NCI-H2171 (cell line): ENCODE results near the gene STKLD1.
"Not testable (repeated sequence)": the region's sequence is repeated elsewhere in the genome, so short reads cannot be mapped to it uniquely, and the experiment has no call there.

Source experiments
- DNase-seq: peaks from one replicate; lab custom pipeline; 2025; lab: John Stamatoyannopoulos, UW

STKLD1 gene

DNA sequence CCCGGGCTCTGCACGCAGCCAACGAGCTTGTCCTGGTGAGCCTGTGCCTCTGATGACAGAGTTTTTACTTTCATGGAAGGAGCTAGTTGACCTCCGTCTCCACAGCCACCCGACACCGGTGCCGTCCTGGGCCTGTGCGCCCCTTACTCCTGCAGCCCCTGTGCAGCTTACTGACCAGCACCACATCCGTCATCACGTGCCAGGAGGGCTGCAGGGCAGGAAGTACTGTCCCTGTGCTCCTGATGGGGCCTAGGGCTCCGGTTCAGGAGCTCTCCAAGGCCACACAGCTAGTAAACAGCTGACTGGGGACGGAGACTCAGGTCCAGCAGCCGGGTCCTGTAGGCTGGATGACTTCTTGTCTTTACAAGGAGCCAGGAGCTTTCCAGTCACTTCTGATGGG is 10.2 kb downstream of the STKLD1 start:
- DNase-seq = no peak

DNA sequence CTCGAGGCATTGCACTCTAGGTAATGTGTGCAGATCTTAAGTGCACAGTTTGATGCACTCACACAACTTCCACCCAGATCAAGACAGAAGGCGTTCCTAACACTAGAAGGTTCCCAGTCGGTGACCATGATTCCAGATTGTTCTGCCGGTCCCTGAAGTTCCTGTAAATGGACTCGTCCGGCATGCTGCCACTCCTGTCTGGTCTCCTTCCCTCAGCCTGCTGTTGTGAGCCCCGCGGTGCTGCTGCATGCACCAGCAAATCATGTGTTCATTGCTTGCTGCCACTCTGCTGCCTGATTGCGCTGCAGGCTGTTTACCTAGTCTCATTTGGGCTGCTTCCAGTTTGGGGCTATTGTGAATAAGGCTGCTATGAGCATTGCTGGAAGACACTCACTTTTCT is 11.5 kb downstream of the STKLD1 start:
- no peak for DNase-seq

DNA sequence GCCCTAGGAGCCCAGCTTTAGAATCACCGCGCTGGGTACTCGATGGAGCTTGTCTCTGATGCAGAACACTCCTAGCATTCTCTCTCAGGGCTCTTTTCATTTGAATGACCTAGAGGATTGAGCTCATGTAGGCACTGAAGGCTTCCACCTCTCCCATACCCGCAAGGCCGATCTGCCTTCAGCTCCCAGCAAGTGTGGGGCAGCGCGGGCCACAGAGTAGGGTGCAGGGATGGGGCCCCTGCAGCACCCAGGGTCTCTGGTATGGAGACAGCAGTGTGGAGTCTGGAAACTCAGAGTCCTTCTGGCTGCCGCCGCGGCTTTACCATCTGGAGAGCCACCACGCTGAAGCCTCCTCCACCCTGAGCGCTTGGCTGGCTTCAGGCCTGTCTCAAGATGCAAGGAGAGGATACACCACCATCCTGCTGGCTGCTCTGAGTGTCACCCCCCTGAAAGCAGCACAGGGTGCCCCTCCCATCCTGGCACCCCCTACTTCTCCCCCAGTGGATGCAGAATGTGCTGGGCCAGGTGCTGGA is 12.9 kb downstream of the STKLD1 start:
- no peak for DNase-seq

DNA sequence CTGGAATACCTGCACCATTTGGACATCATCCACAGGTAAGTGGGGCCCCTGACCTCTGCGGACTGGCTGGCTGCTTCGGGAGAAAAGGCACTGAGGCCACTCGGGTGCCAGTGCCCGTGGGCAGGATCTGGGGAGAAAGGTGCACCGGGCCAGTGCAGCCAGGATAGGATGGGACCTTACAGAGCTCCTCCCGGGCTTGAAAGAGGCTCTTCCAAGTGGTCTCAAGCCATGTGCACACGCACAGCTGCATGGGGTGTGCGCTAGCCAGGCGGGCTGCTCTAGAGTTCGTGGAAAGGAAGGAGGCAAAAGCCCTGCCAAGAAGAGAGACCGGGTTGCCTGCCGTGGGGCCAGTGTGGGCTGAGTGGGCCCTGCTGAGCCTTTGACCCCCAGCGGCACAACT is 13.4 kb downstream of the STKLD1 start:
- no peak for DNase-seq

DNA sequence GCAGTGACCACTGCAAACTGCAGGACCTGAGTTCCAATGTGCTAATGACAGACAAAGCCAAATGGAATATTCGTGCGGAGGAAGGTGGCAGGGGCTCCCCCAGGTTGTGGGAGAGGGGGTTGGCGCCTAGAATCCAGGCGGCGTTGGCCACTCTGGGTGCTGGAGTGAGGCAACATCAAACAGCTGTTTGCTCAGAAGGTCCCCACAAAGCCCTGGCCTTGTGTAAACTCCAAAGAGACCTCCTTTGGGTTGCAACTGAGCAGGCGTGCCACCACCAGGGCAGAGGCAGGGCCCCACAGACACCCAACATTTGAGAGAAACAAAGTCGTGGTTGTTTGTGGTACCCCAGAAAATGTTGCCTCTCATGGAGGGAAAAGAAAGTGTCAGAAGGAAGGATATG is 14.5 kb downstream of the STKLD1 start:
- no peak for DNase-seq

DNA sequence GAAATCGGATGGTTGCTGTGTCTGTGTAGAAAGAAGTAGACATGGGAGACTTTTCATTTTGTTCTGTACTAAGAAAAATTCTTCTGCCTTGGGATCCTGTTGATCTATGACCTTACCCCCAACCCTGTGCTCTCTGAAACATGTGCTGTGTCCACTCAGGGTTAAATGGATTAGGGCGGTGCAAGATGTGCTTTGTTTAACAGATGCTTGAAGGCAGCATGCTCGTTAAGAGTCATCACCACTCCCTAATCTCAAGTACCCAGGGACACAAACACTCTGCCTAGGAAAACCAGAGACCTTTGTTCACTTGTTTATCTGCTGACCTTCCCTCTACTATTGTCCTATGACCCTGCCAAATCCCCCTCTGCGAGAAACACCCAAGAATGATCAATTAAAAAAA is 15.3 kb downstream of the STKLD1 start:
- DNase-seq = not testable (repeated sequence)

DNA sequence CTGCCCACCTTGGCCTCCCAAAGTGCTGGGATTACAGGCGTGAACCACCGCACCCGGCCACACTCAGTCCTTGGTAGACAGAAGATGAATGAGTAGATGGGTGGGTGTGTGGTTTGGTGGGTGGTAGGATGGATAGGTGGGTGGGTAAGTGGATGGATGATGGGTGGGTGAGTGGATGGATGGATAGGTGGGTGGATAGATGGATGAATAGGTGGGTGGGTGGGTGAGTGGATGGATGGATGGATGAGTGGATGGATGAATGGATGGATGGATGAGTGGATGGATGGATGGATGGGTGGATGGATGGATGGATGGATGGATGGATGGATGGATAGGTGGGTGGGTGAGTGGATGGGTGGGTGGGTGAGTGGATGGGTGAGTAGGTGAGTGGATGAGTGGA is 16.1 kb downstream of the STKLD1 start:
- not testable (repeated sequence) for DNase-seq

DNA sequence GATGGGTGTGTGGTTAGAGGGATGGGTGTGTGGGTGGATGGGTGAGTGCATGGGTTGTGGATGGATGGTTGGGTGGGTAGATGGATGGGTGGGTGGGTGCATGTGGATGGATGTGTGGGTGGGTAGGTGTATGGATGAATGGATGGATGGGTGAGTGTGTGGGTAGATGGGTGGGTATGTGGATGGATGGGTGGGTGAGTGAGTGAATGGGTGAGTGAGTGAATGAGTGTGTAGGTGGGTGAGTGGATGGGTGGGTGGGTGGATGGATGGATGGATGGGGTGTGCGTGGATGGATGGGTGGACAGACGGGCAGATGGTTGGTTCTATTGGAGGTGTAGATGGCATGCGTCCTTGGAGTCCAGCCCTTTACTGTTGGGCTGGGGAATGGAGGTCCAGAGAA is 17.2 kb downstream of the STKLD1 start:
- DNase-seq = no peak

DNA sequence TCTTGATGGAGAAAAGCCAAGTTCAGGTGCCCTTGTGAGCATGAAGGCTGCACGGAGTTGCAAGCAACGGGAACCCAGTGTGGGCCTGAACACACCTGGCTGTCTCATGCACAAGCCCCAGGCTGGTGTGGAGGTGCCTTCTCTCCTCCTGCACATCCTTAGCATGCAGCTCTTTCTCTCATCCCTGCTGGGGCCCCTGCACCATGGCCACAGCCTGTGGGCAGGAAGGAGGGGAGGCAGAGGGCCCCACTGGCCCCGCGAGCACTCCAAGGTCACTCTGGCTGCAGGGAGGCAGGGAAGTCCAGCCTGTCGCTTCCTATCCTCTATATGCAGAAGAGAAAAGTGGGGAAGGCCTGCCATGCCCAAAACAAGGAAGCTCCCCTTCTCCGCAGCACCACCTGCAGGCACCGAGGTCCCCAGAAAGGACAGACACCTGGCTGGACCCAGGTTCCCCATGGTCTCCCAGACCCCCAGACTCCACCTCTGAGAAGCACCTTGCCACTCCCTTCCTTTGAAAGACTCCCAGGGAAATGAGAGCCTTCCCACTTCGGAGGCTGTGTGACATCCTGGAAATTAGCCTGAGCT is 18.6 kb downstream of the STKLD1 start:
- DNase-seq = no peak

DNA sequence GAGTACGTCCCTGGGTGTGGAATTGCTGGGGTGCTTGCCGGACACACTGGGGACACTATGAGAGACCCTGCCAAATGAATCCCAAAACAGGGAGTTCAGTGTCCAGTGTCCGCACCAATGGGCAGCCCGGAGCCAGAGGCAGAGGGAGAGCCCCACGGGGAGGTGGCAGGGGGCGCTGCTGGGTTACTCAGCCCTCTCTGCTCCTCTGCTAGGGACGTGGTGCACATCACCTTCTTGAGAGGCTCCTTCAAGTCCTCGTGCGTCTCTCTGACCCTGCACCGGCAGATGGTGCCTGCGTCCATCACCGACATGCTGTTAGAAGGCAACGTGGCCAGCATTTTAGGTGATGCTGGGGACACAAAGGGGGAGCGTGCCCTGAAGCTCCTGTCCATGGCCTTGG is 20.8 kb downstream of the STKLD1 start:
- DNase-seq = no peak

DNA sequence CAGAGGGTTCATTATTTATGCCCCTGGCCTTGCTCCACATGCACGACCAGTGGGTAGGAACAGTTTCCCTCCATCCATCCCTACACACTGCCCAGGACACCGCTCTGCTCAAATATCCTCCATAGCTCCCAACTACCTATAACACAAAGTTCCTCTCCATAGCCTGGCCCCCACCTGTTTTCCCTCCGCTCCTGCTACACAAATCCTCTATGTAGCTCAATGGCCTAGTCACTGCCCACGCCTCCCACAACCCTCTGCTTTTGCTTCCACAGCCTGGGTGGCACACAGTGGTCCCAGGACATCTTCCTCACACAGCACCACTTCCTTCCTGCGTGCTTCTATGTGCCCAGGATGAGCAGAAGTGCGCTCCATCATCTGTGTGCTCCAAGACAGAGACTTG is 21.2 kb downstream of the STKLD1 start:
- no peak for DNase-seq

DNA sequence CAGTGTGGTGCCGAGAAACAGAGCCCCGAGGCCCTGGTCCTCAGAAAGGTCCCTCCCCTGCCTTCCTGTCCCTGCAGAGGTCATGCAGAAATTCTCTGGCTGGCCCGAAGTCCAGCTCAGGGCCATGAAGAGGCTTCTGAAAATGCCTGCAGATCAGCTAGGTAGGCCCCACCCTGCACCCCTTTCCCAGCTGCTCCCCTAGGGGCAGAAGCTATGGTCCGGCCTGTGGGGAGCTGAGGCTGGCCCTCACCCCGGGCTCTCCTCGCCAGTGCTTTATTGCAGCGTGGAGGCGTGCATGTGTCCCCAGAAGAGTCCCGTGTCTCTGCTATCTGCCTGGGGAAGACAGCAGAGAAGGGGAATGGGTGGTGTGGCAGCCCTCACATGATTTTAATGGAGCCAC is 21.7 kb downstream of the STKLD1 start:
- DNase-seq = no peak

DNA sequence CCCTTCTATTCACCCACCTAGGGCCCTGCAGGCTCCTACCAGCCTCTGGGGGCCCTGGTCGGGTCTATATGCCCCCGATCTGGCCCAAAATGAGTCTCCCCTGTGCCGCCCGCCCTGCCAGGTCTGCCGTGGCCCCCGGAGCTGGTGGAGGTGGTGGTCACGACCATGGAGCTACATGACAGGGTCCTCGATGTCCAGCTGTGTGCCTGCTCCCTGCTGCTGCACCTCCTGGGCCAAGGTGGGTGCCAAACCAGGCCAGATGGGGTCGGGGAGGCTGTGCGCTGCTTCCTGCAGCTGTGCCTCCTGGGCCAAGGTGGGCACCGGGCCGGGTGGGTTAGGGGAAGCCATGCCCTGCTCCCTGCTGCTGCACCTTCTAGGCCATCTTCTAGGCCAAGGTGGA is 24.1 kb downstream of the STKLD1 start:
- no peak for DNase-seq

DNA sequence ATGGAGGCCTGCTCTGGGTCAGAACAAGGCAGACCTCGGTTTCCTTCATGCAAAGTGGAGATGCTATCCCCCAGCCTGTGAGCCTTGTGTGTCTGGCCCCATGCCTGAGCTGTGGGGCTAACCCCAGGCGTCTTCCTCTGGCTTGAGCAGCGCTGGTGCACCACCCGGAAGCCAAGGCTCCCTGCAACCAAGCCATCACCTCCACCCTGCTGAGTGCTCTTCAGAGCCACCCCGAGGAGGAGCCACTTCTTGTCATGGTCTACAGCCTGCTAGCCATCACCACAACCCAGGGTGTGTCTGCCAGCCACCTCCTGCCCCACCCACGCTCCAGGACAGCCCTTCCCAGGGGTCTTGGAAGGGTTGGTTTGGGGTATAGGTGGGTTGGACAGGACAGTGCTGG is 25.4 kb downstream of the STKLD1 start:
- DNase-seq = no peak

DNA sequence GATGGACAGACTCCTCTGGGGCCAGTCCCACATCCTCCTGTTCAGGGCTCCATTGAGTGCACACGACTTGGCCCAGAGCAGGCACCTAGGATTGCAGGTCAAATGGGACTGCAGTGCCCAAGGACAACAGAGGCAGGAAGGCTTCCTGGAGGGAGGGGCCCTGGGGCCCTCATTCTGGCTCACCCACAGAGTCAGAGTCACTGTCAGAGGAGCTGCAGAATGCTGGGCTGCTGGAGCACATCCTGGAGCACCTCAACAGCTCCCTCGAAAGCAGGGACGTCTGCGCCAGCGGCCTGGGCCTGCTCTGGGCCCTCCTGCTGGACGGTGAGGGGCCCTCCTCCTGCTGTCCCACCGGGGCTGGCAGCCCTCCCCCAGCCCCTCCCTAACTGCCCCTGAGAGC is 26.5 kb downstream of the STKLD1 start:
- DNase-seq = no peak

DNA sequence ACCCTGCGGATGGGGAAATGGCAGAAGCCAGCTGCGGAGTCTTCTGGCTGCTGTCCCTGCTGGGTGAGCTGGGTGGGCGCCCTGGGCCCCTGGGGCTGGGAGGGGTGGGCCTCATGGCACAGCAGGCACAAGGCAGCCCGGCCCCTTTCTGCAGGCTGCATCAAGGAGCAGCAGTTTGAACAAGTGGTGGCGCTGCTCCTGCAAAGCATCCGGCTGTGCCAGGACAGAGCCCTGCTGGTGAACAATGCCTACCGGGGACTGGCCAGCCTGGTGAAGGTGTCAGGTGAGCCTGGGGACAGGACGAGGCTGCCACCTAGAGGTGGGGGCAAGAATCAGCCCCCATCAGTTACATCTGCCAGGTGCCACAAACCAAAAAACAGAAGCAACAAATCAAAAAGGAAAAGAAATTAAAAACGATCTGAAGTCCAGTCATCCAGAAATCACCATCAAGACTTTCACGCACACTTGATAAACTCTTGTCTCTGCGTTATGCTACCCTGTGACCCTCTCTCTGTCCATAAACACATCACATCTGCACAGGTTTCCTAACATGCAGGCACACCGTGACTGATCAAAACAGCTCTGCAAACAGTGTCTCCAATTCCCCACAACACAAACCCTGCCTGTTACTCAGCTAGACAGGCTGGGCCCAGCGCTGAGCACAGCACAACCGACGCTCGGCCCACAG is 27.7 kb downstream of the STKLD1 start:
- DNase-seq = no peak

DNA sequence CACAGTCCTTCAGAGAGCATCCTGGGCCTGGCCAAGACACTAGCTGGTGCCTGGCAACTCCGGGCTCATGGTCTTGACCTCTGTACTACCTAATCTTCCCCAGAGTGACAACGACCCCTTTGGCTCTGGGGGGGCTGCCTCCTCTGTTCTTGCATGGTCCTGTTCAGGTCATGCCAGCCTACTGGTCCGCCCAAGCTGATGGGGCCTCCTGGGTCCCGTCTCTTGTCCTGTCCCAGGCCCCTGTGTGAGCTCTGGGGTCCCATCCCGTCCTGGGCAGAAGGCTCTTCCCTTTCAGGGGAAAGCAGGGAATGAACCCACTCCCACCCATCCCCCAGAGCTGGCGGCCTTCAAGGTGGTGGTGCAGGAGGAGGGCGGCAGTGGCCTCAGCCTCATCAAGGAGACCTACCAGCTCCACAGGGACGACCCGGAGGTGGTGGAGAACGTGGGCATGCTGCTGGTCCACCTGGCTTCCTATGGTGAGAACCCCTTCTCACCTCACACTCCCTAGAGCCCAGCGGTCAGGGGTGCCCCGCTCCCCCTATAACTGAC is 28.4 kb downstream of the STKLD1 start:
- DNase-seq = no peak

DNA sequence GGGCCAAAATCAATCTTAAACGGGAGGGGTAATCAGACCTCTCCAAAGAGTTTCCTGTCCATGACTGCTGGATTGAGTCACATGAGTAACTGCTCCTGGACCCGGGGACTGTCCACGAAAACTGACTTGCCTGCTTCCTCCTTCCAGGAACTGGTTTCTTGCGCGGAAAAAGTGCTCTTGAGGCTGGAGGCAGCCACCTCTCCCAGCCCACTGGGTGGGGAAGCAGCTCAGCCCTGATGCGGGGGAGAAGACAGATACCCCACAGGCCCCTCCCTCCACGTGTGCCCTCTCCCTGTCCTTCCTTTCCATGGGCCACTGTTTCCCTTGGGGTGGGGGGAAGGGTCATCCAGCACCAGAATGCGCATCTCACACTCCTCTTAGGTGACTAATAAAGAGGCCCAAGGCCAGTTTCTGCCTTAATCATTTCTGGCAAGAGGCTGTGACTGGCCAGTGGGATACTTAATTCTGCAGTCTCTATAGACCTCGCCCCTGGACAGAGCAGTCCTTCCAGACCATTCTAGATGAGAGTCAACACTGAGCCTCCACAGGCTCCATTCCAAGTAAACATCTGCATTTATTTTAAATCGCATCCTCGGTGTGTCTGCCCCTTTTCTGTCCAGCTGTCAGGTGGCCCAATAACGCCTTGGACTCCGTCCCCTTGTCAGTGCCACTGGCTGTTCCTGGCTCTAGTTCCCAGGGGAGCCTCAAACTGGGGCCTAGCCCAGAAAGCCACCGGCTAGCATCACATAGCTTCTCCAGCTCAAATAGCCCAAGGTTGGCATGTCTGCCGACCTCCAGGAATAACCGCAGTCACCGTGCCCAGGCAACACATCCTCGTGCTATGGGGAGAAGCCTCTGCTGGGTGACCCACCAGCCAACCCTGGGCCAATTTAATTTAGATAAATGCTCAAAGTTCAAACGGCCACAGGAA is 29.6 kb downstream of the STKLD1 start:
- DNase-seq = no peak

DNA sequence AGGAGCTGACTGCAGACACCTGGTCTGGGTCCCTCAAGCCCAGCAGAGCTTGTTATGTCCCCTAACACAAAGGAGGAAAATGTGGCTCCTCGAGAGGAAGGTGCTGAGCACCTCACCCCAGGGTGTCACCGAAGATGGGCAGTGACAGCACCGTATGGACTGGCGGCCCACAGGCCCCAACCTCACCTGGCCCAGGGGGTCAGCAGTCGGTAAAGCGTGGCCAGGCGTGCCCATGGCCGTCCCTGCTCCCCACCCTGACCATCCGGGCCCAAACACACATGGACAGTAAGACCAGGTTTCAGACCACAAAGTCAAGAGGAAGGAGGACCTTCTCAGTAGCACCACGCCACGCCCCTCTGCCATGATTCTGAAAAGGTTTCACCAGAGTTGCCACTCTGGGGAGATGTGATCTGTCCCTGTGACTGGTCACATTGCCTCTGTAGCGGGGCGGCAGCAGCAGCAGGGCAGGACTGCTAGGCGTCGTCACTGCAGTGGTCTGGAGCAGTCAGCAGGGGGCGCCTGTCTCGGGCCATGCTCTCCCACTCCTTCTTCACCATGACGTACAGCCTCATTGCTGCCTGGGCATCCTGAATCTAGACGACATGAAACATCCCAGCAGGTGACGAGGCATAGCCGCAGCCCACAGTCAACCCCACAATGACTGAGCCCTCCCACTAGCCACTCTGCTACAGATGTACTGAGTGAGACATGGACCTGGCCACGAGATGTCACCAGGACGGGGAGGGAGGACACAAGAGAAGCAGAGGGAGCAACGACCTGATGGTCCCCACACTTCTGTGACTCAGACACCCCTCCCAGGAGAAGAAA is 30.5 kb downstream of the STKLD1 start:
- no peak for DNase-seq

DNA sequence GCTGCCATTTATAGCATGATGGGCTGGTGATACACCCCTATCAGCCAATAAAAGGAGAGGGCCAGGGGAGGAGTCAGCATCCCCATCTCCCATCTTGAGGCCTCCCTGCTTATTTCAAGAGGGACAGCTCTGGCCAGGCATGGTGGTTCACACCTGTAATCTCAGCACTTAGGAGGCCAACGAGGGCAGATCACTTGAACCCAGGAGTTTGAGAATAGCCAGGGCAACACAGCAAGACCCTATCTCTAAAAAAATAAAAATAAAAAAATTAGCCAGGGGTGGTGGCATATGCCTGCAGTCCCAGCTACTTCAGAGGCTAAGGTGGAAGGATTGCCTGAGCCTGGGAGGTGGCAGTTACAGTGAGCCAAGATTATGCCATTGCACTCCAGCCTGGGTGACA is 31.9 kb downstream of the STKLD1 start:
- no peak for DNase-seq

DNA sequence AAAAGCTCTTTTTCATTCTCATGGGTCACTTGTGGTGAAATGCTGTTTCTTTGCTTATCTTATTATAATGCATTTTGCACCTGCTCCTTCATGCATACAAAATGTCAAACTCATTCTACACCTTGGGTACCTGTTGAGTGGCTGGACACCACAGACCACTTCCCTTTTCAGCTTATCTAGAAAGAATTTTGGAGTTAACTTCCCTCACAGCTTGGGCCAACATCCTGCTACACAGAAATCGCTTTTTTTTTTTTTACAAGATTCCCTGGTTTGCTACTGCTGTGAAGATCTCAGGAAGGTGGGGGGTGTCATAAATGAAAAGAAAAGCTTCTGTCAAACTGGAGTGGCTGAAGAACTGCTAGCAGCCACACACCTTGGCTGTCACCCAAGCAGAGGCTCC is 39.0 kb downstream of the STKLD1 start:
- no peak for DNase-seq
